HG02981 (cell line): ENCODE results near the gene TTC7B.

Experiments used
- ATAC-seq: cut with Tn5 transposase; IDR thresholded peaks from one replicate; pipeline ENCODE4 v1.9.1; 2021; ENCODE audit warnings: mild to moderate bottlenecking, moderate library complexity; ENCODE audit not compliant: unreplicated experiment

The TTC7B gene

GRCh38 chr14:90625445-90625844 is 190.8 kb downstream of the TTC7B start:
- ATAC-seq, result no peak

GRCh38 chr14:90624732-90625400 is 191.4 kb downstream of the TTC7B start:
- no peak for ATAC-seq

DNA sequence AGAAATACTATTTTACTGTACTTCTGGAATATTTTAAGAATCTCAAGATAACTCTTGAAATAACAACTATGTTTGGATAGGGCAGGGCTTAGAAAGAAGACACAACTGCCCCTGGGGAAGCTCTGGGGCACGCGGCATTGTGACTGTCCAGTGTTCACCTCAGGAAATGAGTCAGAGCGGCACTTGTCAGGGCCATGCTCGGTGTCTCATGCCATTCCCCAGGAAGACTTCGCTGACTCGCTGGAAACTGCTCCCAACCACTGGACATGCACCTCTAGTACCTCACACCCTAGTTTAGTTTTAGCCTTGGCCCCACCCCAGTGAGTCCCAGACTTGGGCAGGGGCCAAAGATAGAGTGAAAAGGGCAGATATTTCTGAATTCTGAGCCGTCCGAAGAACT is 192.0 kb downstream of the TTC7B start:
- ATAC-seq, result no peak

DNA sequence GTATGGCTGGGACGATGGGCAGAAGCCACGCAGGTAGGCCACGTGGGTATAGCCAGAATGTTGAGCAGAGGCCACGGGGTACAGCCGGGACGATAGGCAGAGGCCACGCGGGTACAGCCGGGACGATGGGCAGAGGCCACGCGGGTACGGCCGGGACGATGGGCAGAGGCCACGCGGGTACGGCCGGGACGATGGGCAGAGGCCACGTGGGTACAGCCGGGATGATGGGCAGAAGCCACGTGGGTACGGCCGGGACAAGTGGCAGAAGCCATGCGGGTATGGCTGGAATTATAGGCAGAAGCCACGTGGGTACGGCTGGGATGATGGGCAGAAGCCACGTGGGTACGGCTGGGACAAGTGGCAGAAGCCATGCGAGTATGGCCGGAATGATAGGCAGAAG is 195.0 kb downstream of the TTC7B start:
- ATAC-seq, result no peak

- no peak for ATAC-seq
Measured at GRCh38 chr14:90620568-90621077, 195.6 kb downstream of the TTC7B start.

DNA sequence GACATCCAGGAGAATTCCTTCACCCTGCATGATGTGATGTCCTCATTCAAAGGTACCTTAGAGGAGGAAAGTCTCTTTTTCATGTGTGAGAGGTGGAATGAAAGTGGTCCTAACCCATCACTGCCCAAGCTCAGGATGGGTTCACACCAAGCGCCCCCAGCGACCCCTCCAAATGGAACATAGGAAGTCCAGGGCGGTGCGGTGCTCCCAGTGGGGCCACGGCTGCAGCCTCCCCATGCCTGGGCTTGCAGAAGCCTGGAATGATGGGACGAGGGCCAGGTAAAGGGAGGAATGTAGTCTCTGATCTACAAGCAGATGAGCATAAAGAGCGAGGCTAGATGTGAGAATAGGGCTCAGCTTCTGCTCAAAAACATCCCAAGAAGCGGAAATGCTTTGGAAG is 196.3 kb downstream of the TTC7B start:
- no peak for ATAC-seq

GRCh38 chr14:90617961-90618360 is 198.3 kb downstream of the TTC7B start:
- no peak for ATAC-seq

DNA sequence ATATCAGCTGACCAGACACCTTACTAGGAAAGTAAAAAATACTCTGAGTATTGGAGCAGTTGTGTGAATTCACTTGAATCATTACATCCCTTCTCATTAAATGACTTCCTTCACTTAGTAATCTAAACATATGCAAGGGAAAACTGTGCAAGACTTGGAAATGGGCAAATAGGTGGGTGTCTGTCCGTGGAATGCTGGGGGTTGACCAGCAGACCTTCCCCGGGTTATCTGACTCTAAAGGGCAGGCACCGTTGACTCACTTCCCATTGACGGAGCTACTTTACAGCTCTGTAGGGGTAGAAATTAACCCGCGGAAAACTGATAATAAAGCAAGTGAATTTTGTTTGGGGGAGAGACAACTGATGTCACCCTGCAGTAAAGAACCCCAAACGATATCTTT is 199.3 kb downstream of the TTC7B start:
- ATAC-seq, result no peak

GRCh38 chr14:90616313-90616712 is 199.9 kb downstream of the TTC7B start:
- ATAC-seq, result no peak

GRCh38 chr14:90615517-90616060 is 200.6 kb downstream of the TTC7B start:
- ATAC-seq, result no peak

DNA sequence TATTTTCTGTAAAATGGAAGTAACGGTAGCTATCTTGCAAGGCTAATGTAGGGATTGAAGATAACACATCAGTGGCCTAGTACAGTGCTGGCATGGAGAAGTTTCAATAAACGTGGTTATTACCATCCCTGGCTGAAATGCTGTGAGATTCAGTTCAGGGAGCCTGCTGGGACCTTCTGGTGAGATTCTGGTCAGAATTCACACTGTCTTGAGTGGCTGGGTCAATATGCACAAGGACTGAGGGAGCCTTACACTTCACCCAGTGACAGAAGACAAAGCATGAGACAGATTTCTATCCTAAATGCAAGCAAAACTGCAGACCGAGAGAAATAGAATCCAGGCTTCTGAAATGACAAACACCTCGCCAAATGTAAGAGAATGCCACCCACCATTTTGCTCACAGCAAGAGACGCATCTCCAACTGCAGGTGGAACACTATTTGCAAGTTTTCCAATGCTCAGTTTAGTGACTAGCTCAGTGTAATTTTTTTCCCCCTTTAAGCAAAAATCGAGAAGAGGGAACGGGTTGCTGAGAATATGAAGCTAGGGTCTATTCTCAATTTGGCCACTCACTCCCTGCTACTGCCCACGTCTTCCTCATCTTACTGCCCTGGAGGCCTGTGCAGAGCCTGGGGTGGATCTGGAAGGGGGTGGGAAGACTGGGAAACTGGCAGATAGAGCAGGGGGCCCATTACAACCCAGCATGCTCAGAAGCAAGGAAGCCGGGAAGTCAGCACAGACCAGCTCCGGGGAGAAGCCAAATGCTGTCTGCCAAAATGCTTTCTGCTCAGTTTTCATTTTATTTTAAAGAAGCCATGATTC is 201.3 kb downstream of the TTC7B start:
- ATAC-seq, result no peak

DNA sequence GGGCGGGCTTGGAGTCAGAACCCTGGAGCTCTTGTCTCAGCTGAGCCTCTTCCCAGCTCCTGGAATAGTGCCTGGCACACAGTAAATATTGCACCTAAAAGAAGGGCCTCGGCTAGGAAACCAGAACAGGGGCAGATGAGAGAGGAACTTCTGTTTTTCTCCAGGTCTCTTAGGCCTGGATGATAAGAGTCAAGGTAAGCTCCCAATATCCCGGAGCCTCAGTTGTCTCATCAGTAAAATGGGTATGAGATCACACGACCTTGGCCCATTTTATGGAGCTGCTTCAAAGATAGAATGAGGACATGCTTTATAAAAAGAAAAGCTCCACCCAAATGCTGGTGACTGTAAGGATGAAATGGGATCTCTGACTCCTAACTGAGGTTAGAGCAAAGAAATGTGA is 202.2 kb downstream of the TTC7B start:
- ATAC-seq, result no peak

GRCh38 chr14:90613453-90613852 is 202.8 kb downstream of the TTC7B start:
- no peak for ATAC-seq

- ATAC-seq, result no peak
Measured at GRCh38 chr14:90612801-90613200, 203.4 kb downstream of the TTC7B start.

- ATAC-seq, result no peak
Measured at GRCh38 chr14:90611936-90612335, 204.3 kb downstream of the TTC7B start.

DNA sequence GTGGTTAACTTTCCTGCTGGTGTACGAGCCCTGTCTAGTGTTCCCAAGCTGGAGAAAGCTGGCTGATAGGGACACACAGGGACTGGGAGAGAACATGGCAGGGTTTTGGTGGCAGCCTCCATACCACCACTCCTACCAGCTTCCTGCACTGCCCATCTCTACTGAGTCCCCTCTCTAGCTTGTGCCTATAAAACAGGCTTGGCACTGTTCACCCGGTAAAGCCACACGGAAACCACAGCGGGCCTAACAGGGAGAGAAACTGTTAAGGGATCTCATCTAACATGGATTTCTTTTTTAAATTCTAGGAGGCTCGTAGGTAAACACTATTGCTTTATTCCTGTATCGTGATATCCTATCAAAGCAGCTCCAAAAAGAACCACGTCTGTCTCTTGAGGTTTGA is 204.7 kb downstream of the TTC7B start:
- ATAC-seq, result no peak

- ATAC-seq, result no peak
Measured at GRCh38 chr14:90610346-90611040, 205.7 kb downstream of the TTC7B start.

GRCh38 chr14:90609376-90609775 is 206.9 kb downstream of the TTC7B start:
- ATAC-seq, result no peak

DNA sequence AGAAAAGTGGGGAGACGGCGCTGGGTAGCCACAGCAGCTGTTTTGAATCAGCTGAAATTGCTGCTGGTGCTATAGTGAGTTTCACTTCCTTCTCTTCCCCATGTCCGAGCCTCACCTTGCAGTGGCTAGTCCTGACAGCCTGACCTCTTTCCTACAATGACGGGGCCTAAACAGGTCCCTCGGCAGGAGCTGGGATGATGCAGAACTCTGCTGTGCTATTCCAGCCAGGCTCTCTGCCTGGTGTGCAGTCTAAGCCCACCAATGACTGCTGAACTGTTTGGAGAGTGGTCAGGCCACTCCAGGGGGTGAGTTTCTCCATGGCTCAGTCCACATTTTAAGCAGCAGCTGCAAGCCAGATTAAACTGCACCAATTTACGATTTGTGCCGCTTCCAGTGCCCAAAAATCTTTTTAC is 207.3 kb downstream of the TTC7B start:
- ATAC-seq, result peak; percentile 64

- no peak for ATAC-seq
Measured at GRCh38 chr14:90608281-90608680, 207.9 kb downstream of the TTC7B start.

DNA sequence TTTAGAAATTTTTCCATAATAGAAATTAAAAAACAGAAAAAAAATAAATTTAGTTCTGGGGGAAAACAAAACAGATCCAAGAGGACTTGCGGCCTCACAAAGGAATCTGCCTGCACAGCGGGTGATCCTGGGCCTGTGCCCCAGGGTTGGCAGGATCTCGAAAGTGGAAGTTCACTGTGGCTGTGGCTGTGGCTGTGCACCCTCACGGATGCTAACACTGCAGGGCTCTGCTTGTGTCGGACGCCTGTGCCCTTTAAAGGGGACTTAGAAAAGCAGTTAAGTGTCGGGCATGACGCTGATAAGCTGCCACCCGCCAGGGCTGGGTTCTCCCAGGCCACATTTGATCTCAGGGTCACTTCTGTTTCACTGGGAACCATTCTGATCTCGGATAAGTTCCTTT is 209.1 kb downstream of the TTC7B start:
- ATAC-seq, result no peak
